Central memory CD4-positive, alpha-beta T cell (primary cell): ENCODE measurements around the gene ZSWIM1.

Experiments
- DNase-seq: peaks from one replicate; pipeline ENCODE4 v3.0.0; 2022
- total RNA-seq, 3 experiments: gene quantifications; one replicate each; lab custom pipeline; 2026; lab: John Stamatoyannopoulos, UW

ZSWIM1 gene
- 7.1 to 28.0 (median 15.9) reads per million in 3 experiments for total RNA-seq

DNA sequence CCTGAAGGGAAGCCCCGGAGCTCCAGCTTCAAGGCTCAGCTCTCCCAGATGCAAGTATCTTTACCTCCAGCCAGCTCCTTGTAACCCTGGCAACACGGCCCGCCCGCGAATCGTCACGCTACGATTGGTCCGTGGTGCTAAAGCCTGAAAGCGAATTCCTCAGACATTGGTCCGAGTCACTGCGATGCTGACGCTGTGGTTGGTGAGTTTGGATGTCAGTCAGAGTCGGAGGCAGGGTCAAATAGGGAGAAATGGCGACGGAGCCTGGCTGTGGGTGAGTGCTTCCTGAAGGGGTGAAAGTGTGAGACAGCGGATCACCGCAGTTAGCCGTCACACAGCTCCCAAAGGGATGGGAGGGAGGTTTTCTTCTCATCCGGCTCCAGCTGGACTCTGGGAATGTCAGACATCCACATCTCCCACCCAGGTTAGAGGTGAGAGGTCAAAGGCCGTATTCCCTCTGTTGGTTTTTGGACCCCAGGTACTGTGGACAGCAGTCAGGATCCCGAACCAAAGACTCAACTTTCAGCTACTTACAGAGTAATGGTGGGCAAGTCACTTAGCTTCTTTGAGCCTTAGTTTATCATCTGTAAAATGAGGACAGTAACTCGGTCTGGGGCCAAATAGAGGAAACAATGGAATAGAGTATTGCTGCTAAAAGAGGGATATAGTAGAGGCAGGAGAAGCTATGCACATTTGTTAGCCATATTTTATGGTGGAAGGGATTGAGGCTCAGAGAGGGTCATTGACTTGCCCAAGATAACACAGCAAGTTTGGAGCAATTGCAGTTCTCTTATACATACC is at the start of gene ZSWIM1:
TSS of gene ZSWIM1 (plus strand) at position 240 of the 801 bp plus-strand sequence. CDS start 1,366 bp downstream, outside the sequence.
- peak; percentile 98 for DNase-seq

DNA sequence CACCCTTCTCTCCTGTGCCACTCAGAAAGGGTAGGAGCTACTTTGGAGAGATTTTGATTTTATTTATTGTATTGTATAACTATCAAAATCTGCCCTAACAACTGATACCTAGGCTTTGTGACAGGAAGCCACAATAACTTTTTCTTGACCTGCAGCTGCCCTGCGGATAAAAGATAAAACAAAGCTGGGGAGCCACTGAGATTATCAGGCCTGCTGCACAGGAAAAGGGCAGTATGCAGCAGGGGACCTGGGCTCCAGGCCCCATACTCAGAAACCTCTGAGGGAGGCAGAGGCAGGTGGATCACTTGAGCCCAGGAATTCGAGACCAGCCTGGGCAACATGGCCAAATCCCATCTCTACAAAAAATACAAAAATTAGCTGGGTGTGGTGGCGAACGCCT is 48.4 kb upstream of the ZSWIM1 start:
- DNase-seq, result no peak

DNA sequence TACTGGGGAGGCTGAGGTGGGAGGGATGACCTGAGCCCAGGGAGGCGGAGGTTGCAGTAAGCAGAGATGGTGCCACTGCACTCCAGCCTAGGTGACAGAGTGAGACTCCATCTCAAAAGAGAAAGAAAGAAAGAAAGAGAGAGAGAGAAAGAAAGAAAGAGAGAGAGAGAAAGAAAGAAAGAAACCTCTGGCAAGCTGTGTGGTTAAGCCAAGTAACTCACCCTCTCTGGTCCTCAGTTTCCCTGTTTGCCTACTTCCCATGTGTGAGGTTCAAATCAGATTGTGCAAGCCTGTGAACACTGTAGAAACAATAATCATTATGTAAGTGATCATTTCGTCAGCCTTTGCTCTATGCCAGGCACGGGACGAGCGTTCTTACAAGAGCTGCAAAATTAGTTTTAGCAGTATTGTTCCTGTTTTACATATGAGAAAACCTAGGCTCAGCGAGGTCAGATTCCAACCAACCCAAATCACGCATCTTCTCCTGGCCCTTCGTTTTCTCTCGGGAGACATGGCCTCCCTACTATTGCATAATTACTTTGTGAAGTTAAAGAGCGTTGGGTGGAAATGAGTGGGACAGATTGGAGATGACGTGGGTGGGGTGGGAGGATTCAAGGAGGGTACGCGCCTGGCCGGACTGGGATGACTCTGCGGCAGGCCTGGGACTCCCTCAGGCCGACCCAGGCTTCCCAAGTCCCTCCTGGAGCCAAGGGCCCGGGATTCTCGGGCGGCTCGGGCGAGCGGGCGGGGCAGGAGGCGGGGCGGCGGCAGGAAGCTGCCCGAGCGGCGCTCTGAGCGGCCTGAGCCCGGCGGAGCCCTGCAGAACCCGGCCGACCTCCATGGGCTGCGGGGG is 47.8 kb upstream of the ZSWIM1 start, which contains the start of gene SNX21:
TSS of gene SNX21 (plus strand) at position 770 of the 853 bp plus-strand sequence. CDS start 121 bp downstream, outside the sequence.
- DNase-seq, result peak; percentile 18

DNA sequence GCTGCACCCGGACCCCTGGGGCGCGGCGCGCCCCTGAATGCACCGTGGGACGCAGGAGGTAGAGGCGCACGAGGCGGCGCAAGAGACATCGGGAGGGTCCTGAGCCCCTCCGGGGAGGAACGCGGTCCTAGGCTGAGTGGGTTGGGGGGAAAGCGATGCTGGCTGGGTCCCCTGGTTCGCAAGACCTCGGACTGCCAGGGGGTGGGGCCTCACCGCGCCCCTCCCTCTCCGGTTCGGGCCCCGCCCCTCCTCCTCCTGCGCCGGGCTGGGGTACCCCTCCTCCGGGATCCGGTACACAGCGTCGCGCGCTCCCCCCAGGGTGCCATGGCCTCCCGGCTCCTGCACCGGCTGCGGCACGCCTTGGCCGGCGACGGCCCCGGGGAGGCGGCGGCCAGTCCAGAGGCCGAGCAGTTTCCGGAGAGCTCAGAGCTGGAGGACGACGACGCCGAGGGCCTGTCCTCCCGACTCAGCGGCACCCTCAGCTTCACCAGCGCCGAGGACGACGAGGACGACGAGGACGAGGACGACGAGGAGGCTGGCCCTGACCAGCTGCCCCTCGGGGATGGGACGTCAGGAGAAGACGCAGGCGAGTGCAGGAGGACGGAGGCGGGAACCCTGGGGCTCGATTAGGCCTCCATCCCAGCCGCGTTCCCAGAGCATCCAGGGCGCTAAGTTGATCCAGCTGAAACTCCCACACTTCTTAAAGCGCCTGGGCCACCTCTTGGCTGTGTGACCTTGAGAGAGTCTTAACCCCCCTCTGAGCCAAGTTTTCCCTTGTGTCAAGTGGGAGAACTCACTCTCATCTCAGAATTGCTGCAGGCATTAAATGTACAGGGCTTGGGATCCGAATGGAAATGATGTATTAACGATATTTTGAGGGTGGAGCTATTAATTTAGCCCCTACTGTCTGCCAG is 46.9 kb upstream of the ZSWIM1 start:
- peak; percentile 10 for DNase-seq

DNA sequence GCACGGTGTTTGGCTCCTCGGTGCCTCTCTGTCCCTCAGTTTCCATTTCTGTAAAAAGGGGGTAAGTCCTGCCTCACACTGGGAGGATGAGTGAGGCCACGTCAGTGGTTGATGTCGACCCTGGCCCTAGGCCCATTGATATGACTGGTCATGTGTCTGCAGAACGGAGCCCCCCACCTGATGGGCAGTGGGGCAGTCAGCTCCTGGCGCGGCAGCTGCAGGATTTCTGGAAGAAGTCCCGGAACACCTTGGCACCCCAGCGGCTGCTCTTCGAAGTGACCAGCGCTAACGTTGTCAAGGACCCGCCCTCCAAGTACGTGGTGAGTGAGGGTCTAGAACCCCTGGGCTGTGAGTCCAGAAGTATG is 46.2 kb upstream of the ZSWIM1 start:
- DNase-seq, result no peak

DNA sequence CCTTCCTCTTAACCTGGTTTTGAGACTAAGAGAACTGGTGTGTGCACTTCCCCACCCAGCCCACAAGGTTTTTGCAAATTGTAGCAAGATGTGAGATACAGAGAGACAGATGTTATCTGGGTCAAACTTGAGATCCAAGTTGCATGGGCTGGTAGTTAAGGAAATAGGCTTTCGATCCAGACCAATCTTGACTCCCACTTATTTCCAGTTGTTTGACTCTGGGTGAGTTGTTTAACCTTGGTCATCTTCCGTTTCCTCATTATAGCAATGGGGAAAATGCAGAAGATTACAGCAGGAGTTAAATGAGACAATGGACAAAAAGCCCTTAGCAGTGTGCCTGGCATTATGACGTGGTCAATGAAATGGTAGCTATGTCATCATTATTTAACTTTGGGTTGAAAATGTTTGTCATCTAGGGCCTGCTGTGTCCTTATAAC is 45.7 kb upstream of the ZSWIM1 start:
- DNase-seq, result no peak

DNA sequence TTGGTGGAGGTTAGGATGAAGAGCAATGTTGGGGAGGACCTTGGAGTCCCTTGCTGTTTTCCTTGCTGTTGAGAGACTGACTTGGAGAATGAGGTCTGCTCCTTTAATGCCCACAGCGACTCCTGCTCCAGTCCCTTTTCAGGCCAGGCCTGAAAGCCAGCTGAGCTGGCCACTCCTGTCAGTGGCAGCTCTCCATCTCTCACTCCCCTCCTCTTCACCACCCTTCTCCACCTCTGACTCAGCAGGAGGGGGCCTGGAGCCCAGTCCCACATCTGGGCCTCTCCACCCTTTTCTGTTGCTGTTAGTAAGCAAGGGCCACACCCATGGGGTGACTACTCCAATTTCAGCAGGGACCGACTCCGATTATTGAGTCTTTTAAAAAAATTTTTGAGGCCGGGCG is 45.2 kb upstream of the ZSWIM1 start:
- DNase-seq, result no peak

DNA sequence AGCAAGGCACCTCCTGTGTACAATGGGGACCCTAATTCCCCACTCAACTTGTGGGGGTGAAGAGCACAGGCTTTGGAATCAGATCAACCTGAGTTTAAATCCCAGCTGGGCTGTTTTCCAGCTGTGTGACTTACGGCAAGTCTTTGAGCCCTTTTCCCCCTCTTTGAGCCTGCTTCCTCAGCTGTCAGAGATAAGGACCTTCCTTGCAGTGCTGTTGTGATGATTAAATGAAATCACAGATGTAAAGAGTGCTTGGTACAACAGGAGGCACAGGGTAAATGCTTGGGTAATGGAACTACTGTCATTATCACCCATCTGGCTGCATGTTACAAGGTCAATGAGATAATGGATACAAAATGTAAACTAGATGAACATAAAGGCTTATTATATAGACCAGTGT is 44.2 kb upstream of the ZSWIM1 start:
- DNase-seq, result no peak

DNA sequence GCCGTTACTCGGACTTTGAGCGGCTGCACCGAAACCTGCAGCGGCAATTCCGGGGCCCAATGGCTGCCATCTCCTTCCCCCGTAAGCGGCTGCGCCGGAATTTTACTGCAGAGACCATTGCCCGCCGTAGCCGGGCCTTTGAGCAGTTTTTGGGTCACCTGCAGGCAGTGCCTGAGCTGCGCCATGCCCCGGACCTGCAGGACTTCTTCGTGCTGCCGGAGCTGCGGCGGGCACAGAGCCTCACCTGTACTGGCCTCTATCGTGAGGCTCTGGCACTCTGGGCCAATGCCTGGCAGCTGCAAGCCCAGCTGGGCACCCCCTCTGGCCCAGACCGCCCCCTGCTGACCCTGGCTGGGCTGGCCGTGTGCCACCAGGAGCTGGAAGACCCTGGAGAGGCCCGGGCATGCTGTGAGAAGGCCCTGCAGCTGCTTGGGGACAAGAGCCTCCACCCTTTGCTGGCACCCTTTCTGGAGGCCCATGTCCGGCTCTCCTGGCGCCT is 40.3 kb upstream of the ZSWIM1 start:
- DNase-seq, result no peak

DNA sequence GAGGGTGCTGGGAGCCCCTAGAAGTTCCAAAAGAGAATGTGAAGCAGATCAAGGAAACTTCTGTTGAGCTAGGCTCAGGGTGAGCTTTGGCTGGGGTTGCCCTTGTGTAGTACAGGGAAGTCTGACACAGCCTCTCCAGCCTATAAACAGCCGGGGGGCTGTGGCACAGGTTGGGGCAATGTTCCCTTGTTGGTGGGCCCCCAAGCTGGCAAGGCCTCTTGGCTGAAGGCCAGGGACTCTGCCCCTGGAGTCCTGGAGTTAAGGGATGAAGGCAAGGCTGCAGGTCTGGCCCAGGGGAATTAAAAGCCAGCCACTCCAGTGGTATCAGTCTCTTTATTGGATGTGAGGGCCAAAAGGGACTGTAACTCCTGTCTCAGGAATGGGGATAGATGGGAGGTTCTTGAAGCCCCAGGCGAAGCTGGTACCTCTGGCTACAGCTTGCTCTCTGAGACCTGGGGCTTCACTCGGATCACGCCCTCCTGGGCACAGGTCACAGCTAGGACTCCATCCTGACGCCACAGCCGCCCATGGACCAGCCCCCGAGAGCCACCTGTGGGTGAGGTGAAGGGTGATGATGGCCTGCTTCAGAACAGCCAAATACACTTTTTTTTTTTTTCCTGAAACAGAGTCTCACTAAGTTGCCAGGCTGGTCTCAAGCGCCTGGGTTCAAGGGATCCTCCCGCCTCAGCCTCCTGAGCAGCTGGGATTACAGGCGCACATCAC is 39.5 kb upstream of the ZSWIM1 start:
- DNase-seq, result no peak

DNA sequence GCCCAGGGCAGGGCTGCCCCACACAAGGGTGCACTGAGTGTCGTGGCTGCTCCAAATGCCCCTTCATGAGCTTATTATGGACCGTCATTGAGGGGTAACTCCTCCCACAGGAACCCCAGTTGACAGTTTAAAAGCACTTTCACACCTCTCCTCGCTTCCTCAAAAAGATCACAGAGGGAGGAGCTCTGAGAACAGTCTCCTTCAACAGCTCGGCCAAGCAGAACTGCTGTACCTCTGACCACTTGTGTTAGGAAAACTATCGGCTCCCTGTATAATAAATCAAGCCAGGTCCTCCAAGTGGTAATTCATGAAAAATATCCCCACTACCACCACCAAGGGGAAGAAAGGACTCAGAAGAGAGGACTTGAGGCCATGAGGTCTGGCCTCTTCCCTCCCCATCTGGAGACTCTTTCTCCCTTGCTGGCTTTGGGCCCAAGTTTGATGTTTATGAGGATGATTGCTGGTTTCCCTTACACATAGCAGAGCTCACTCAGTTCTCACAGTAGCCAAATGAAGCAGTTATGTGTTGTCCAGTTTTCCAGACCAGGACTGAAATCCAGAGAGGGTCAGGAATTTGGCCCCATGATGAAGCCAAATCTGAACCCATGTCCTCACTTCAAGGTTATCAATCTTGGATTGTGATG is 38.7 kb upstream of the ZSWIM1 start:
- DNase-seq, result no peak

DNA sequence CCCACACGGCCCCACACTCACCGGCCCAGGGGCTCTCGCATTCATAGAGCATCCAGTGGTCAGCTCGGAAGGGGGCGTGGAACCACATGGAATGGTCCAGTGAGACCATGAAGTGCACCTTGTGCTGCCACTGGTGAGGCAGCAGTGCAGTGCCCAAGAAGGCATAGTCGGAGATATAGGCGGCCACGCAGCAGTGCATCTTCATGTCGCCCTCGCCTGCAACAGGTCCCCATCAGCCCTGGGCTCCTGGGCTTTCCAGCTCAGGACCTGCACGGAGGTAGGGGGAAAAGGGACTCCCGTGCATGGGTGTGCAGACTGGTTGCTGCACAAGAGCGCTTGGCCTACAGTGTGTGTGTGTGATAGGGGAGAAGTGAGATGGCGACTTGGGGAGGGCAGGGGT is 37.5 kb upstream of the ZSWIM1 start:
- DNase-seq, result no peak

DNA sequence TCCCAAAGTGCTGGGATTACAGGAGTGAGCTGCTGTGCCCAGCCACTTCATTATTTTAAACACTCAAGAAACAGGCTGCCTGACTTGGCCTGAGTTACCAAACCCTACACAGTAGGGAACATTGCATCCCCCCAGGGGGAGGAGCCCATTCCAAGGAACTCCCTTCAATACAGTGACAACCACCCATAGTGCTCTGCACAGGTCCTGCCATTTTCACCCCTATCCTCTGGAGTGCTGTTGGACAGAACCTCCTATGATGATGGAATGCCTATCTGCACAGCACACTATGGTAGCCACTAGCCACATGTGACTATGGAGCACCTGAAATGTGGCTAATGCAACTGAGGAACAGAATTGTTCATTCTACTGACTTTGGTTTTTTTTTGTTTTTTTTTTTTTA is 35.6 kb upstream of the ZSWIM1 start:
- DNase-seq, result no peak

DNA sequence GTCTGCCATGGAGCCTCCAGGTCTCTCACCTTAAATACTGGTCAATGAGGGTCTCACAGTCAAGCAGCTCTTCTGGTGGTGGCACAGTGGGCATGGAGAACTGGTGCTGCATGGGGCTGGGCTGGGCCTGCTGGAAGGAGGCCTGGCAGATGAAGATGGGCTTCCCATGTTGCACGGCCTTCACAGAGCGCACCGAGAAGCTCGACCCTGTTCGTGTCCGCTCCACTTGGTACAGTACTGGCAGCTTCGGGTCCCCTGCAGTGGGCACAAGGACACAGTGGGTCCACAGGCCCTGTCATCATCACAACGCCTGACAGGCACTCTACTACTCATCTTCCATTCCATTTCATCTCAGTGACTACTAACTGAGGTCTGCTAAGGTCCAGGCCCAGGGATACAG is 32.6 kb upstream of the ZSWIM1 start:
- no peak for DNase-seq

DNA sequence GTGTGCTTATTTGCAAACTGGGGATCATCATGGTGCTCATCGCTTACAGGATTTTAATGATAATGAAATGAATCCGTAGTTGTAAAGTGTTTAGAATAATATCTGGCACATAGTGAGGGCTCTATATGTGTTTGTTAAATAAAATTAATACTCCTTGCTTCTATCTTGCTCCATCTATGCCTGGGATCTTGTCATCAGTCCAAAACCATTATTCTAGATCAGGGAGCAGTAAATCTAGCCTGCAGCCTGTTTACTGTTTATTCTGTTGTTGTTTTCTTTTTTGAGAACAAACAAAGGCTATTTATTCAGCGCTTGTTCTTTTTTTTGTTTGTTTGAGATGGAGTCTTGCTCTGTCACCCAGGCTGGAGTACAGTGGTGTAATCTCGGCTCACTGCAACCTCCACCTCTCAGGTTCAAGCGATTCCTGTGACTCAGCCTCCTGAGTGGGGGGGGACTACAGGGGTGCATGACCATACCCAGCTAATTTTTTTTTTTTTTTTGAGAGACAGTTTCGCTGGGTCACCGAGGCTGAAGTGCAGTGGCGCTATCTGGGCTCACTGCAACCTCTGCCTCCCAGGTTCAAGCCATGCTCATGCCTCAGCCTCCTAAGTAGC is 32.0 kb upstream of the ZSWIM1 start:
- no peak for DNase-seq

DNA sequence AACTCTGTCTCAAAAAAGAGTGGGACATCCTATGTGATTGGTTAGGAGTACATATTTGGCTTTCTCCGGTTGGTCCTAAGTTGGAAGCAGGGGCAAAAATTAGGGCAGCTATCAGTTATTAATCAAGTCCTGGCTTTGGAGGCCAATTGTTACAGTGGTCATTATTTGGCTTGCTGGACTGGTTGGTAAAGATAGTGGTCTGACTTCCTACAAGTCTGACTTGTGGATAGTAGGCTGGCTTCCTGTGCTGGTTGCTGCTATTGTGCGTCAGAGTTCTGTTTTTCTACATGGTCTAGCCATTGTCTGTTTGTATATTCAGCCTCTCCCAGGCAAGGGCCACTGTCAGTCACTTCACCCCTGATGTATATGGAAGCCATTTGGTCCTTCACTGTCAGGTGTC is 30.8 kb upstream of the ZSWIM1 start:
- no peak for DNase-seq

DNA sequence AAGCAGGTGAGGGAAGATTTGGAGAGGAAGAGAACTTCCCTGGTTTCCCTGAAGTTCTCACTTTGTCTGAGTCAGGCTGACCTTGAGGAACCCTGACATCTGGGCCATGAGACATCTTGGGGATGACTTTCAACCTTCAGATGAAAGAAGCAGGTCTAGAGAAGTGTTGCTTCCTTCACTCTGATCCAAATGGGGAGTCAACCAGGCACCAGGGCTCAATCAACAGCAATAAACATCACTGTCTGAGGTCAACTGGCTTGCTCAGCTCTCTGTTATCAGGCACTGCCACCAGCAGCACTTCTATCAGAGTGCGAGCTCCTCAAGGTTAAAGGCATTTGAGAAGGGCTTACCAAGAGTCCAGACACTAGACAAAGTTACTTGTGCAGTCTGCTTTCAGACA is 30.1 kb upstream of the ZSWIM1 start:
- no peak for DNase-seq

DNA sequence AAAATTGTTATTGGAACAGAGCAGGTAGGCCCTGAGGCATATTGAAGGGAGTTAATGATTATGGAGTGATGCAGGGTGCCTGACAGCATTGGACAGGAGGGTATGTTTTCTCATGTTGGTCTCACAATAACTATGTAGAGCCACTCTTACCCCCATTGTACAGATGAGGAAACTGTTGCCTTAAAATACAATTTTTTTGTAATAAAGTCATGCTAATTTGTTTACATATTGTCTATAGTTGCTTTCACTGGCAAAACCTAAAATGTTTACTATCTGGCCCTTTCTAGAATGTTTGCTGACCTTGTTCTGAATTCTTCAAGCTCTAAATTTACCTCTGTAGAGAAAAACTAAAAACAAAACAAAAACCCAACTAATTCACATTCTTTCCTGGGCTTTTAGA is 29.5 kb upstream of the ZSWIM1 start:
- DNase-seq, result no peak

DNA sequence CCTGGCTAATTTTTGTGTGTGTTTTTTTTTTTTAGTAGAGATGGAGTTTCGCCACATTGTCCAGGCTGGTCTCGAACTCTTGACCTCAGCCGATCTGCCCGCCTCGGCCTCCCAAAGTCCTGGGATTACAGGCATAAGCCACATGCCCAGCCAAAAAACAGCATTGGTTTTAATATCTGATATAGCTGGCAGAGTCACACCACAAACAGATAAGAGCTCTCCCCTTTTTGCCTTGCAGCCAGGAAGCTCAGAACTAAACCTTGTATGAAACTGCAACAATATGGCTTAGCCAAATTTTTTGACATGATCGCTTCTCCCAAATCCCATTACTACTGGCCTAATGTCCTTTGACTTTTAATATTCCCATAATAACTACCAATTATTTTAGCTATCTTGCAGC is 28.7 kb upstream of the ZSWIM1 start:
- no peak for DNase-seq

DNA sequence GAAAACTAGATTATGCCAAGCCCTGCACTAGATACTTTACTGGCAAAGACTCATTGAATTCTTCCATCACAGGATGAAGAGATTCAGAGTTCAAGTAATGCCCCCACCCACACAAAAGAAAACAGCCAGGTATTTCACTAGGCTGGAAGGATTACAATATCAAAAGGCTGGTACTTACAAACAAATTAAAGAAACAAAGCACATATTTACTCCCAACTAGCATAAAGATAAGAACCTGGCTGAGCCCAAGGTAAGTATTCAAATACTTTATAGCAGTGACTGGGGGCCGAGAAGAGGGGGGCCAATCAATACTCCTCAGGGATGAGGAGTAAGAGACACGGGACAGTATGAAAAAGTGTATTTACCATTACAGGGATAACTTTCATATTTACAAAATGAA is 27.5 kb upstream of the ZSWIM1 start:
- no peak for DNase-seq
